WERI-Rb-1 (cell line): Measurements from ENCODE around the gene GPBP1.
"Not testable (repeated sequence)": the region's sequence is repeated elsewhere in the genome, so short reads cannot be mapped to it uniquely, and the experiment has no call there.

Experiments used
- DNase-seq: peaks from one replicate; pipeline ENCODE4 v3.0.0-alpha.2; 2020
- H3K27ac ChIP-seq: fragments of 250-450 bp; sonication (Bioruptor Pico); 2 replicates; pipeline ENCODE4 v1.5.1; 2020; ENCODE audit warnings: mild to moderate bottlenecking, moderate library complexity
- H3K27me3 ChIP-seq: fragments of 250-450 bp; sonication (Bioruptor Pico); 2 replicates; pipeline ENCODE4 v1.5.1; 2021; ENCODE audit warnings: mild to moderate bottlenecking, low read depth, moderate library complexity; ENCODE audit not compliant: insufficient read depth, severe bottlenecking
- H3K36me3 ChIP-seq: fragments of 250-450 bp; sonication (Bioruptor Pico); 2 replicates; pipeline ENCODE4 v1.5.1; 2020; ENCODE audit warnings: mild to moderate bottlenecking, moderate library complexity
- H3K4me3 ChIP-seq: 2 replicates; pipeline ENCODE4 v1.5.1; 2011; ENCODE audit warnings: low read depth, mild to moderate bottlenecking, control low read depth, low read length
- H3K9me3 ChIP-seq: fragments of 250-450 bp; sonication (Bioruptor Pico); 2 replicates; pipeline ENCODE4 v1.5.1; 2021; ENCODE audit warnings: mild to moderate bottlenecking, moderate library complexity; ENCODE audit not compliant: severe bottlenecking
- CTCF ChIP-seq: IDR thresholded peaks from 2 replicates; pipeline ENCODE4 v1.5.1; 2011; ENCODE audit warnings: low read depth, mild to moderate bottlenecking, control low read depth, inconsistent platforms, low read length

The GPBP1 gene

GRCh38 chr5:57166276-57166675 lies 7.6 kb upstream of the GPBP1 start:
- H3K36me3 ChIP-seq: no peaks in the 10 kb centered on the region
- DNase-seq: no peak
- TF ChIP-seq CTCF: no peak
- H3K4me3 ChIP-seq: no peak overlapping the region
- no peaks in the 10 kb centered on the region for H3K9me3 ChIP-seq
- no peaks in the 10 kb centered on the region for H3K27me3 ChIP-seq
- H3K27ac ChIP-seq: no peak overlapping the region

DNA sequence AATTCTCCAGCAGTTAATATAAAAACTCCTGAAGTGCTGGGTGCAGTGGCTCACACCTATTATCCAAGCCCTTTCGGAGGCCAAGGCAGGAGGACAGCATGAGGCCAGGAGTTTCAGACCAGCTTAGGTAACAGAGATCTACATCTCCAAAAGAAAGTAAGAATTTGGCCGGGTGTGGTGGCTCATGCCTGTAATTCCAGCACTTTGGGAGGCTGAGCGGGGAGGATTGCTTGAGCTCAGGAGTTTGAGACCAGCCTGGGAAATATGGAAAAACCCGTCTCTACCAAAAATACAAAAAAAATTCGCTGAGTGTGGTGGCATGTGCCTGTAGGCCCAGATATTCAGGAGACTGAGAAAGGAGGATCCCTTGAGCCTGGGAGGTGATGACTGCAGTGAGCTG lies 6.7 kb upstream of the GPBP1 start:
- no peak for DNase-seq
- no peak overlapping the region for H3K4me3 ChIP-seq
- no peak for TF ChIP-seq CTCF
- no peaks in the 10 kb centered on the region for H3K36me3 ChIP-seq
- no peaks in the 10 kb centered on the region for H3K27me3 ChIP-seq
- H3K9me3 ChIP-seq: no peaks in the 10 kb centered on the region
- no peak overlapping the region for H3K27ac ChIP-seq

GRCh38 chr5:57170116-57170515 lies 3.7 kb upstream of the GPBP1 start:
- H3K36me3 ChIP-seq, H3K27me3 ChIP-seq, H3K27ac ChIP-seq, H3K4me3 ChIP-seq, H3K9me3 ChIP-seq, DNase-seq: not testable (repeated sequence)

- H3K4me3 ChIP-seq: peak overlapping the region; percentile 88
- peak overlapping the region; percentile 100; the same call in 1 of the 2 replicates for H3K27ac ChIP-seq
- no peak for DNase-seq
- peaks cover 20% of the 10 kb centered on the region for H3K36me3 ChIP-seq
- no peaks in the 10 kb centered on the region for H3K27me3 ChIP-seq
- H3K9me3 ChIP-seq: no peaks in the 10 kb centered on the region
- no peak for TF ChIP-seq CTCF
These were observed 1.9 kb upstream of the GPBP1 start for GRCh38 chr5:57171816-57172465.

- no peak for TF ChIP-seq CTCF
- peaks cover 25% of the 10 kb centered on the region for H3K36me3 ChIP-seq
- H3K27ac ChIP-seq: peak overlapping the region; percentile 100
- no peaks in the 10 kb centered on the region for H3K9me3 ChIP-seq
- H3K27me3 ChIP-seq: no peaks in the 10 kb centered on the region
- peak overlapping the region; percentile 88 for H3K4me3 ChIP-seq
- DNase-seq: no peak
These were observed 1.2 kb upstream of the GPBP1 start for GRCh38 chr5:57172466-57173318.

DNA sequence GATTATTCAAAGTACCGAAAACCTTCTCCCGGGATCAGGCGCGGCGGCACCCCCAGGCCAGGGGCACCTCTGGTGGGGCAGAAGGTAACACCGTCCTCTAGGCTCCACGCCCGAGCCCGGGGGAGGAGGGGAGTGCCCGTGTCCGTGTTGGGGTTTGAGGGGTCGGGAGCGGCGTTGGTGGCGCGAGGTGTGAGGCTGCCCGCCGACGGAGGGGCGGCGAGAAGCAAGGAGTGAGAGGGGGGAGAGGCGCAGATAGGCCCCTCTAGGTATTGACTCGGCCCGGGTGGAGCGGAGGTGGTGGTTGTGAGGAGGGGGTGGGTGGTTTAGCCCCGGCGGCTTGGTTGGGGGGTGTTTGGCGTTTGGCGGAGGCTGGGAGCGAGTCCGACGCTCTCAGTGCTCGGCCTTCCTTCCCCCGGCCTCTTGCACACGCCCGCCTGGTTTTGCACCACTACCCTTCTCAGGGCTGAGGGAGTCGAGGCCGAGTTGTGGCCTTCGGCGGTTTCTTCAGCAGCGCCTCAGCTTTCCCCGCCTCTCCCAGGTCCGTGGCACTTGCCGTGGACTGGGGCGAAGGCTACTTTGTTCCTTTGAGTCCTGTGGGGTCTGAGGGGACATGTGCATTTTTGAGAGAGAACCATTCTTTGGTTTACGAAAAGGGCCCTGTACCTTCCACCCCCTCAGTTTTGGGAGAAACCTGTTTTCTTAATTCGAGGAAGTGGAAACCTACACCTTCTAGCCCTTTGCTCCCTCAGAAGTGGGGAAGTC lies 450 bp downstream of the GPBP1 start:
- no peak for DNase-seq
- Histone ChIP-seq H3K27ac (peak overlapping the region; percentile 100), H3K36me3 (peaks cover 41% of the 10 kb centered on the region), H3K9me3 (no peaks in the 10 kb centered on the region), H3K27me3 (no peaks in the 10 kb centered on the region), H3K4me3 (peak overlapping the region; percentile 100)
- no peak for TF ChIP-seq CTCF
